HG02870 (cell line): ENCODE data around the gene REPS1.
"Not testable (repeated sequence)": the region's sequence is repeated elsewhere in the genome, so short reads cannot be mapped to it uniquely, and the experiment has no call there.

Experiments
- ATAC-seq: cut with Tn5 transposase; IDR thresholded peaks from one replicate; pipeline ENCODE4 v1.9.1; 2021; ENCODE audit warnings: mild to moderate bottlenecking, moderate library complexity; ENCODE audit not compliant: unreplicated experiment

The REPS1 gene

DNA sequence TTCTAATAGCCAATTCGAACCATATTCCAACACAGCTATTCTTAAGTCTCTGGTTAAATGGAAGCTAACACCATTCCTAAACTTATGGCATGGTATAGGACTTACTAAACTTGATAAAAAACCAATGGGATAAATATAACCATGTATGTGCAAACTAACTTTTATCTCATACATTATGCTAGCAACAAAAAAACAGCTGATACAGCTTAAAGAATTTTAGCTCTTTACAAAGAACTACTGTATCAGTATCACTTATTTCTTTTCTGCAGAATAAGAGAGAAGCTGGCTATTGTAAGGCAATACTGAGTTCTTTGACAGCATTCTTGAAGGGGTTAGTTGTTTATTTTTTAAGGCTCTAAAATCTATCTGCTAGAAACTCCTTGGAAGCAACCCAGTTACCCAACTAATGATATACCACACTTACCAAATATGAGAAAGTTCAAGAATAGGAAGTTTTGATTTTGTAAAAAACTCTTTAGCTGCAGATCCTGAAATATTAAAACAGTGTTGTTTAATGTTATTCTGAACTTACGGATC lies 44.9 kb downstream of the REPS1 start:
- ATAC-seq: no peak

GRCh38 chr6:138936873-138937272 lies 51.2 kb downstream of the REPS1 start:
- not testable (repeated sequence) for ATAC-seq

DNA sequence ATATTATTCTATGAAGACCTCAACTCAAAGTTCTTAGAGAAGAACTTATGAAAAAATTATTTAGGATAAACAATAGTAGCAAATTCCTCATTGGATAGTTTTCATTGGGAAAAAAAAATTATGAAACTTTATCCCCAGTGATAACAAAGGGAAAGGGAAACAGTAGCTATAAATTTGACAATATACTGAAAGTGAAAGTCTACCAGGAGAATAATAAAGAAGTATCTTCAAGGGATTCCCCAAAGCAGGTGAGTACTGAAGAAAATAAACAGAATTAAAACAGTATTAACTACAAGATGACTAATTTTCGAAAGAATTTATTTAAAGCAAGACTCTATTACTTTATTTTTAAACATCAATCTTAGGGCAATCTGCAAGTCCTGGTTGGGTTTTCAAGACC lies 56.4 kb downstream of the REPS1 start:
- ATAC-seq: no peak

GRCh38 chr6:138926579-138926978 lies 61.5 kb downstream of the REPS1 start:
- no peak for ATAC-seq

GRCh38 chr6:138925806-138926205 lies 62.2 kb downstream of the REPS1 start:
- ATAC-seq: no peak

- no peak for ATAC-seq
These were observed 64.5 kb downstream of the REPS1 start for GRCh38 chr6:138923561-138923960.

DNA sequence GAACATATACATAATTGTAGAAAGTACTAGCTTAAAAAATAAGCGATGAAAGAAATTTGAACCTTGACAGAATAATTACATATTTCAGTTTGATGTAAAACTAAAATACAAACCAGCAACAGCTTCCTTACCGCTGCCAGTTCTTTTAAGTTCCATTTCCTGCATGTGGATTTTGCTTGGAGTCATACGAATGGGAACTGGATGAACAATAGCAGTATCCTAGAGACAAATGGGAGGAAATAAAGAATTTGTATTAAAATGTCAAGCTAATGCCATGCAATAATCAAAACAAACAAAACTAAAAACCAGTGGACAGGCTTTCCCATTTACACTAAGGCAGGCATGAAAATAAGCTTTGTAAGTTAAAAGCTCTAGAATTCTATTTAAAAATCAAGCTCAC lies 67.1 kb downstream of the REPS1 start:
- ATAC-seq: no peak

DNA sequence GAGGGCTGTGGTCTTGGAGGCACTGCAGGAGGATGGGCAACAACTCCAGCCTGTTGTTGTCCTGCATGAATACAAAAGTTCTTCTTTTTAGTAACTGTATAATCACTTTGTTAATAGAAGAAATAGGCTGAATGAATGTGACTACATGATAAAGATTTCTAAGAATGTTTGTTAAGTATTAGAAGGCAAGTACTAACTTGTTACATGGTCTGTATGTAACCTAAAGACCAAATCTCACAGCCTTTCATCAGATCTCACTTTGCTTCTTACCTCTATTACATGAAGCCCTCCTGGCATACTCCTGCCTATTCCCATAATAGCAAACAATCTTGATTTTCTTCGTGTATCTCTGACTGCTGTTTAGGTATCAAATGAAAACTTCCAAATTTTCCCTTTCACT lies 73.4 kb downstream of the REPS1 start:
- no peak for ATAC-seq

DNA sequence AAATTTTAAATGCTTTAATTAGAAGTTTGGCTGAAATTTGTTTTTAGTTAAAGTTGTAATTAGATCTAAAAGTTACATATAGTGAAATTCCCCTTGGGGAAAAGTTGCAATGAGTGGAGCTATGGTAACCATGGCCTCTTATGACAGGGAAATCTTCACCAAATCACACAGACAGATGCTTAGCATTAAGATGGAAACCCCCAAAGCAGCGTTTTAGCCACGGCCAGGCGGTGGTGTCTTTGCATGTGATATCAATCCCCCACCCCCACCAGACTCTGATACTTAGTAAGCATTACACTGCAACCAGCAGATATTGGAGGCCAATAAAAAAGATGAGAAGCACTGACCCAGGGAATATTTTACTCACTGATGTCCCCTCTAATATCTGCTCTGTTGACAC lies 75.7 kb downstream of the REPS1 start:
- peak; percentile 45 for ATAC-seq

DNA sequence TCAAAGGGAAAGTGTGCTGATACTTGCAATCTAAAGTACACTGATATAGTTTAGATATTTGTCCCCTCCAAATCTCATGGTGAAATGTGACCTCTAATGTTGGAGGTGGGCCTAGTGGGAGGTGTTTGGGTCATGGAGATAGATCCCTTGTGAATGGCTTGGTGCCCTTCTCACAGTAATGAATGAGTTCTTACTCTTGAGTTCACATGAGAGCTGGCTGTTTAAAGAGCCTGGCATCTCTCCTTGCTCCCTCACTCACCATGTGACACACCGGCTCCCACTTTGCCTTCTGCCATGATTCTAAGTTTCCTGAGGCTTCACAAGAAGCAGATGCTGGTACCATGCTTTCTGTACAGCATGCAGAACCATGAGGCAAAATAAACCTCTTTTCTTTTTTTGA lies 78.1 kb downstream of the REPS1 start:
- ATAC-seq: no peak

DNA sequence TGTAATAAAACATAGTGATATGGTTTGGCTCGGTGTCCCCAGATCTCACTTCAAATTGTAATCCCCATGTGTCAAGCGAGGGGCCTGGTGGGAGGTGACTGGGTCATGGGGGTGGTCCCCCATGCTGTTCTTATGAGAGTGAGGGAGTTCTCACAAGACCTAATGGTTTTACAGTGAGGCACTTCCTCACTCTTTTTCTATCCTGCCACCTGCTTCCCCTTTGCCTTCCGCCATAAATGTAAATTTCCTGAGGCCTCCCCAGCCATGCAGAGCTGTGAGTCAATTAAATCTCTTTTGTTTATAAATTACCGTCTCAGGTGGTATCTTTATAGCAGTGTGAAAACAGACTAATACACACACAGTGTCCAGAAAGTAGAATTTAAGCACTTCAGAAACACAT lies 78.5 kb downstream of the REPS1 start:
- no peak for ATAC-seq

DNA sequence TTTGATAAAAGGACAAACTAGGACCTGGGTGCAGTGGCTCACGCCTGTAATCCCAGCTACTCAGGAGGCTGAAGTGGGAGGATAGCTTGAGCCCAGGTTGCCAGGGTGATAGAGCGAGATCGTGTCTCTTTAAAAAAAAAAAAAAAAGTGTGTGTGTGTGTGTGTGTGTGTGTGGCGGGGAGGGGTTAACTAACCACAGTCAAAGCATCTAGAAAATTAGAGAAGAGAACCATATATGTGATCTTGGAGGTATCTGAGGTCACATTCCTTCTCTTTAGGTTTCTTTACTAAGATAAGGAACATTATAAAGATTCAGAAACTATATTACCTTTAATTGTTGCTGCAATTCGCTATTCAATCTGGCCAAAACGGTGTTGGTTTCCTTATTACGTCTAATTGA lies 80.9 kb downstream of the REPS1 start:
- ATAC-seq: no peak

DNA sequence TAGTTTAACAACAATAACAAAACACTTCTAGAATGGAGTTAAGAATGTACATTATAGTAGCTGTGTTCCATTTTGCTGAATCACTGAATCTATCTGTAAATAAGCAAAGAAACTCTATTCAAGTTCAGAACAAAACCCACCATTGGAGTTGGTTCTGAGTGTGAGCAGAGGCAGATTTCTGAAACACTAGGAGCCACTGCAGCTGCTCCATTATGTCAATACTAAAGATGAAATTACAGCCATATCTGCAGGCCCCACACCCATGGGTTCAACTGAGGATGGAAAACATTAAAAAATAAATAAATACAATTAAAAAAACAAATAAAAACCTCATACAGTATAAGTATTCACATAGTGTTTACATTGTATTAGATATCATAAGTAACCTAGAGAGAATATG lies 91.0 kb downstream of the REPS1 start:
- no peak for ATAC-seq

DNA sequence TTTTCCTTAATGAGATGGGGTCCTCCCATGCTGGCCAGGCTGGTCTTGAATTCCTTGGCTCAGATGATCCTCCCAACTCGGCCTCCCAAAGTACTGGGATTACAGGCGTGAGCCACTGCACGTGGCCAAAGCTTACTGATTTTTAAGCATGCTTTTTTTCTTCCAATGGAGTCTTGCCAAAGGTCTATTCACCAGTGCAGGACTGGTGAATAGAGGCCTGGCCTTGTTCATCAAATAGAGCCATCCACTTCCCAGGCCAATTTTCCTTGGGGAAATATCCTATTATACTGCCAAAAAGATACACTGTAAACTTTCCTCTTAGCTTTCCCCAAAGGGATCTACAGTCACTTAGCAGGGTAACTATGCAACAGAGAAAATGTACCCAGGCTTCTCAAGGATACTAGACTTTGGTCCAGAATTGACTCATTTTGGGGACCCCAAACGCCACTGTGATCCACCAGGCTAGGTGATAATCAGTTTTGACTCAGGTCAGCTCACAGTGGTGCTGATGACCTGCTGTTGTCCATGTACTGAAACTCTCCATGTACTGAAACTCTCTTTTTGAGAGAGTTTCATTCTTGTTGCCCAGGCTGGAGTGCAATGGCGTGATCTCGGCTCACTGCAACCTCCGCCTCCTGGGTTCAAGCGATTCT lies 91.8 kb downstream of the REPS1 start:
- peak; percentile 28 for ATAC-seq

- ATAC-seq: no peak
These were observed 96.6 kb downstream of the REPS1 start for GRCh38 chr6:138891255-138891986.

- no peak for ATAC-seq
These were observed 102.8 kb downstream of the REPS1 start for GRCh38 chr6:138885156-138885819.

GRCh38 chr6:138882369-138883017 lies 105.6 kb downstream of the REPS1 start:
- ATAC-seq: peak; percentile 76

GRCh38 chr6:138873191-138873590 lies 114.9 kb downstream of the REPS1 start:
- no peak for ATAC-seq

GRCh38 chr6:138869398-138869797 lies 118.7 kb downstream of the REPS1 start:
- no peak for ATAC-seq

- no peak for ATAC-seq
These were observed 119.9 kb downstream of the REPS1 start for GRCh38 chr6:138868181-138868580.

DNA sequence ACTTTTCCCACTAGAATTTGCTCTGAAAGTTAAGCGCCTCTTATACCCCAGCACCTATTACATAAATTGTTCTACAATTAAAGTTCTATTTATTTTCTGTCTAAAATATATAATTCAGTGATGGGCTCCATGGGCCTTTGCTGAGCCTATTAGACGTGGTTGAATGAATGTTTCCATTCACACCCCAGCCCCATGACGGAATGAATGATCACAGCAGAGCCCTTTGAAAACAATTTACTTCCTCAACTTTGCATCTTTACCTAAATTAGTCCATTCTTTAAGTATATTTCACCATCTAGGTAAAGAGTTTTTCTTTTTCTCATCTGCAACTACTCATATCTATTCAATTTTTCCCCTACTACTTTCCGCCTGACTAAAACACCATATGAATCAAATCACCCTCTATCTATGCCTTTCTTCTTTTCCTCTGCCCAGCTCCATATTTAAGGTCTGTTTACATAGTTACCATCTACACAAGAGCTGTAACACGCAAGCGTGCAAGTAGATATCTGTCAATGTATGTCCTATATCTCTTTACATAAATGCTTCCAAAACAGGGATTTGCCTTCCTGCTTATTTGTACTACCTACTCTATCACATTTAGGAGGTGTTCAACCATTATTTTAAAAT lies 122.5 kb downstream of the REPS1 start:
- ATAC-seq: no peak
